Skeletal muscle tissue (tissue), 4 donors: ENCODE results near the gene ZNF598. TPM values are rescaled to one million over a fixed set of nuclear protein-coding genes. Genes with fewer than 3 reads are reported as not detected.
"Not testable (repeated sequence)": the region's sequence is repeated elsewhere in the genome, so short reads cannot be mapped to it uniquely, and the experiment has no call there.

Source experiments
- H3K27ac ChIP-seq: one replicate; pipeline ENCODE4 v1.7.0; 2013; ENCODE audit warnings: mild to moderate bottlenecking, low read depth, low read length, inconsistent platforms
- H3K27me3 ChIP-seq, 3 donors: one replicate each; pipeline ENCODE4 v1.7.0; 2013; ENCODE audit warnings: low read length in 3 of 3; ENCODE audit not compliant: control insufficient read depth in 3 of 3, insufficient read depth in 3 of 3
- H3K36me3 ChIP-seq, 3 donors: one replicate each; pipeline ENCODE4 v1.7.0; 2013; ENCODE audit warnings: low read length in 3 of 3; ENCODE audit not compliant: control insufficient read depth in 3 of 3, insufficient read depth in 3 of 3
- H3K4me1 ChIP-seq, 3 donors: one replicate each; pipeline ENCODE4 v1.7.0; 2013; ENCODE audit warnings: low read length in 3 of 3, mild to moderate bottlenecking in 3 of 3; ENCODE audit not compliant: control insufficient read depth in 3 of 3, insufficient read depth in 3 of 3
- H3K4me3 ChIP-seq, 3 donors: one replicate each; pipeline ENCODE4 v1.7.0; 2013; ENCODE audit warnings: low read length in 3 of 3
- H3K9ac ChIP-seq, 3 donors: one replicate each; pipeline ENCODE4 v1.7.0; 2013; ENCODE audit warnings: low read length in 3 of 3, mild to moderate bottlenecking in 3 of 3, moderate library complexity in 2 of 3, low read depth in 1 of 3
- H3K9me3 ChIP-seq, 3 donors: one replicate each; pipeline ENCODE4 v1.7.0; 2013; ENCODE audit warnings: low read length in 3 of 3; ENCODE audit not compliant: control insufficient read depth in 3 of 3
- total RNA-seq: library from RNA; depleted of rRNA; stranded (reverse); fragments of >200 nt; gene quantifications from one replicate; pipeline ENCODE4 v1.2.3, GENCODE V29; 2014
- donor health status: Osteomylitis.

ZNF598 gene
- total RNA-seq, 1 donor from 2014 or later: 4.7 TPM

DNA sequence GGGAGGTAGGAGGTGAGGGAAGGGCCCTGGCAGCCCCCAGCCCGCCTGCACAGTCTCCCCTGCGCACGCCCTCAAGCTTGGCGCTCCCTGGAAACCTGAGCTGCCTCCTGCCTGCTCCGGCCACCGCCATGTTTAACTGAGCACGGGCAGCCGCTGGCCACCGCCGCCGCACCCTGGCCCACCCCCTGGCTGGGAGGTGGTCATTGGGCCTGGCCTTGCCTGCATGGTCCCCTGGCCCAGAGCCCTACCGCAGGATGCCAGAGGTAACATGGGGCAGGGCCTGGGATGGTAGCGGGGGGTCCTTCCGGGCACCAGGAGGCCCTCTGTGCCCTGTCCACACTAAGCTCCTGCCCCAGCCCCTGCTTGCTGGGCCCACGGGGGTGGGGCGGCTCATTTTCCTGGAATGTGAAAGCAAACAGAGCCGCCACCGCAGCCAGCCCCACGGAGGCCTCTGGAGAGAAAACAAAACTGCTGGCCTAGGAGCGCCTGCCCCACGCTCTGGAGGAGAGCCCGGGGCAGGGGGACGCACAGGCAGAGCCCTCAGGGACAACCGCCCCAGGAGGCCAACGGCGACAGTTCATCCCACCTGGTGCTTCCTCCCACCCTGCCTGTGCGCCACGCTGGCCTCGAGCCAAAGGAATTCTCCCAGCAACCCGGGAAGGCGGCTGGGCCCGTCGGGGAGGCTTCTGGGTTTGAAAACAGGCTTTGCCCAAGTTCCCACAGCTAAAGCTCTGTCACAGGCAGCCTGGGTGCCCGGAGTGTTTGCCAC is 26.0 kb upstream of the ZNF598 start:
- H3K4me3 ChIP-seq: peak overlapping the region; percentile 36 to 56 (median 38)
- H3K9ac ChIP-seq: peak overlapping the region in 2 of 3 donors; percentile 32 to 79
- no peaks in the 10 kb centered on the region for H3K9me3 ChIP-seq
- no peaks in the 10 kb centered on the region for H3K27me3 ChIP-seq
- H3K4me1 ChIP-seq: peaks cover 55 to 69% (median 68%) of the 10 kb centered on the region in 3 donors
- H3K36me3 ChIP-seq: peaks cover 0 to 12% (median 5%) of the 10 kb centered on the region in 3 donors
- peak overlapping the region; percentile 66 for H3K27ac ChIP-seq

DNA sequence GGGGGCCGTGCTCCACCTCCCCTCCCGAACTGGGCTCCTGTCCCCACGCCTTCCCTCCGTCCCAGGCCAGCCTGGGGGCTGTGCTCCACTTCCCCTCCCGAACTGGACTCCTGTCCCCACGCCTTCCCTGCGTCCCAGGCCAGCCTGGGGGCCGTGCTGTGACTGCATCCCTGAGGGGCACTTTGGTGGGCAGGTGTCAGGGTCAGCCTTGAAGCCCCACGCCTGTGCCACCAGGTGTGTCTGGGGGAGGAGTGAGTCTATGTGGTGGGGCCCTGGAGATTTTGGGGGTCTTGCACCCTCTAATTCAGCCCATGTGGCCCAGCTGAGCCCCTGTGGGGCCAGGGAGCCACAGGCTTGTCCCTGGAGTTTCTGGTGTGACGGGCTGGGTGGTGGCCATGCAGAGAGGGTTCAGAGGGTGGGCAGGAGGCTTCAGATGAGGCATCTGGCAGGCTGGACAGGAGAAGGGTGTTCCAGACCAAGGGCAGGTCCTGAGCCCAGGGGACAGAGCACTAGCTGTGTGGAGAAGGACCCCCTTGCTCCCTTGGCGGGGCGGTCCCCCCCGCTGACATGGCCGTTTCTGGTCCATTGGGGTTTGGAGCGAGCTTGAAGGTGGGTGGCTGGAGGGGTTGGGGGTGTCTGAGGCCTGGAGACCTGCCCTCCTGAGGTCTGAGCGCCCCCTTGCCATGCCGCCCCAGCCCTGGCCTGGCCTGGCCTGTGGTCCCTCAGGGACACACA is 25.2 kb upstream of the ZNF598 start:
- Histone ChIP-seq H3K9me3 (no peaks in the 10 kb centered on the region), H3K4me3 (peak overlapping the region; percentile 36 to 56 (median 43)), H3K36me3 (peaks cover 0 to 12% (median 5%) of the 10 kb centered on the region in 3 donors), H3K27me3 (no peaks in the 10 kb centered on the region), H3K4me1 (peaks cover 48 to 63% (median 61%) of the 10 kb centered on the region in 3 donors), H3K9ac (peak overlapping the region; percentile 23 to 79 (median 59)), H3K27ac (peak overlapping the region; percentile 66)

DNA sequence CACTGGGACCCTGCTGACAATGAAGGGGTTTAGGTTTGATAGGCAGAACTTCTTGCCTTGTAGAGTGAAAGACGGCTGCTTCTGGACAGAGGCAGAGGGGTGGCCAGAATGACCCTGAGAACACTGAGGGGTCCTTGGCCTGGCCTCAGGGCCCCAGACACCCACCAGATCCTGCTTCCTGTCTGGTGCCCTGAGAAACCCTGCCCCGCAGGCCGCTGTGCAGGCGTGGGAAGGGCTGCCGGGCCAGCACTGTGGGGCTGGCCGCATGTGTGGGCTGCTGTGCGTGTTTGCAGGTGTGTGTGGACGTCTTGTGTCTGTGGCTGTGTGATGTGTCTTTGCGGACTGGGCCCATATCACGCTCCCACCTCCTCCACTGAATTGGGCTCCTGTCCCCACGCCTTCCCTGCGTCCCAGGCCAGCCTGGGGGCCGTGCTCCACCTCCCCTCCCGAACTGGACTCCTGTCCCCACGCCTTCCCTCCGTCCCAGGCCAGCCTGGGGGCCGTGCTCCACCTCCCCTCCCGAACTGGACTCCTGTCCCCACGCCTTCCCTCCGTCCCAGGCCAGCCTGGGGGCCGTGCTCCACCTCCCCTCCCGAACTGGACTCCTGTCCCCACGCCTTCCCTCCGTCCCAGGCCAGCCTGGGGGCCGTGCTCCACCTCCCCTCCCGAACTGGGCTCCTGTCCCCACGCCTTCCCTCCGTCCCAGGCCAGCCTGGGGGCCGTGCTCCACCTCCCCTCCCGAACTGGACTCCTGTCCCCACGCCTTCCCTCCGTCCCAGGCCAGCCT is 24.5 kb upstream of the ZNF598 start:
- peak overlapping the region; percentile 46 to 61 (median 48) for H3K4me3 ChIP-seq
- H3K4me1 ChIP-seq: peaks cover 42 to 57% (median 56%) of the 10 kb centered on the region in 3 donors
- H3K27ac ChIP-seq: peak overlapping the region; percentile 75
- H3K9me3 ChIP-seq, H3K27me3 ChIP-seq: not testable (repeated sequence)
- peak overlapping the region in 1 of 3 donors; percentile 79 for H3K9ac ChIP-seq
- peaks cover 0 to 12% (median 5%) of the 10 kb centered on the region in 3 donors for H3K36me3 ChIP-seq

DNA sequence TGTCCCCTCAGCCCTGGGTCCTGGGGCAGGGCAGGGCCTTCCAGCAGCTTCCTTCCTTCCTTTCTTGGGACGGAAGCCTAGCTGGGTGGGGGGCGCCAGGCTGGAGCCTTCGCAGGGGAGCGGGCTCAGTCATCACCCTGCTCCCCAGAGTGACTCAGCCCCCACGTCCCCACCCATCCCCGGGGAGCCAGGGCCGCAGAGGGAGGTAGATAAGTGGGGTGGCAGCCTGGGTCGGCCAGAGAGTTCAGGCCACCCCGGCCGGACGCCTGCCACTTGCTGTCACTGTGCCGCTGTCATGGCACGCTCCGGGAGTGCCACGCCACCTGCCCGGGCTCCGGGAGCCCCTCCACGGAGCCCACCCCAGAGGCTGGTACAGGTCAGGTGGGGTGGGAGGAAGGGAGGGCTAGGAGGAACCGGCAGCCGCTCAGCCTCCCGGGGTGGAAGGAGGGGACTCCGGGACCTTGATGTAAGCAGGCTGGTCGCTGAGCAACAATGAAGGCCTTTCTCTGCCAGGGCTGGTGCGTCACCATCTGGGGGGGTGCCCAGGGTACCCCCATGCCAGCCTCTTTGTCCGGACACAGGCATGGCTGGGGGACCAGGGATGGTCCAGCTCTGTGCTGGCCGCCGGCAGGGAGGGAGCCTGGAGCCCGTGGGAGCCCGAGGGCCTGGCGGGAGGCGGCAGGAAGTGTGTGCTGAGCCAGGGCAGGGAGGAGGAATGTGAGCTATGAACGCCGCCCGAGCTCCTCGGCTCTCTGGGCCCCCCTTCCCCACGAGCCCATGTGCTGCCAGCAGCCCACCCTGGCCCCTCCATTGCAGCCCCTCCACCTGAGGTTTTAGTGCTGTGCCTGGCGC is 23.7 kb upstream of the ZNF598 start:
- Histone ChIP-seq H3K9me3 (no peaks in the 10 kb centered on the region), H3K4me3 (peak overlapping the region; percentile 46 to 61 (median 48)), H3K27me3 (no peaks in the 10 kb centered on the region), H3K9ac (peak overlapping the region in 2 of 3 donors; percentile 23 to 79), H3K4me1 (peaks cover 40 to 55% (median 52%) of the 10 kb centered on the region in 3 donors), H3K36me3 (peaks cover 0 to 12% (median 5%) of the 10 kb centered on the region in 3 donors), H3K27ac (peak overlapping the region; percentile 75)

DNA sequence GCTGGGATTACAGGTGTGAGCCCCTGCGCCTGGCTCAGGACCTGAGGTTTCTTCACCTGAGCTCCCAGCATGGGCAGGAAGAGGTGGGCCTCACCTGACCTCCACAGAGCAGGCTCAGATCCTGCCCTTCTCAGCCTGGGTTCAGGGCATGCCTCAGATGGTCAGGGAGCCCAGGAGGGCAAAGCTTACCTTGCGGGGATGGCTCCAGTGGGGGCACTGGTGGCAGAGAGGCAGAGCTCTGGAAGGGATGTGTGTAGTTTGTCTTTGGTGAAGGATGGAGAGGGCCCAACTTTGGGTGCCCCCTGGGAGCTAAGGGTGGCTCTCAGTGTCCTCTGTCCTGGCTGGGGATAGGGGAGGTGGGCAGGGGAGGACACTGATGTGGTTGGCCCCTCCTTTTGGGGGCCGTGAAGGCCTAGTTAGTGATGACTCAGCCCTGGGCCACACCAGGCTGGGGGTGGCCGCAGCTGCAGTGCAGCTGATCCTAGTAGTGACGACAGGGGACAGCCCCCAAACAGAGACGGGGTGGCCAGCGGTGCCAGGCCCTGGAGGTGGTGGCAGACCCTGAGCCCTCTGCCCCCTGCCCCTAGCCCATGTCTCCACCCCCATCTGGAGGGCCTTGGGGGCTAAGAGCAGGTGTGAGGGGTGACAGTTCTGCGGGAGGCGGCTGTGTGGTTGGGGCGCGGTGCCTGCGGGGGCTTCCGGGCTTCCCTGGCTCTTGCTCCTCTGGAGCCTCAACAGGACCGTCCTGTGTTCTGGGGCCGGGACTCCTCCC is 22.9 kb upstream of the ZNF598 start:
- H3K9ac ChIP-seq: peak overlapping the region in 2 of 3 donors; percentile 23 to 79
- peaks cover 0 to 10% (median 4%) of the 10 kb centered on the region in 3 donors for H3K36me3 ChIP-seq
- H3K27me3 ChIP-seq: peaks cover 0 to 4% (median 0%) of the 10 kb centered on the region in 3 donors
- peak overlapping the region; percentile 75 for H3K27ac ChIP-seq
- H3K4me1 ChIP-seq: peaks cover 38 to 58% (median 55%) of the 10 kb centered on the region in 3 donors
- H3K9me3 ChIP-seq: no peaks in the 10 kb centered on the region
- peak overlapping the region in 2 of 3 donors; percentile 46 to 52 for H3K4me3 ChIP-seq

DNA sequence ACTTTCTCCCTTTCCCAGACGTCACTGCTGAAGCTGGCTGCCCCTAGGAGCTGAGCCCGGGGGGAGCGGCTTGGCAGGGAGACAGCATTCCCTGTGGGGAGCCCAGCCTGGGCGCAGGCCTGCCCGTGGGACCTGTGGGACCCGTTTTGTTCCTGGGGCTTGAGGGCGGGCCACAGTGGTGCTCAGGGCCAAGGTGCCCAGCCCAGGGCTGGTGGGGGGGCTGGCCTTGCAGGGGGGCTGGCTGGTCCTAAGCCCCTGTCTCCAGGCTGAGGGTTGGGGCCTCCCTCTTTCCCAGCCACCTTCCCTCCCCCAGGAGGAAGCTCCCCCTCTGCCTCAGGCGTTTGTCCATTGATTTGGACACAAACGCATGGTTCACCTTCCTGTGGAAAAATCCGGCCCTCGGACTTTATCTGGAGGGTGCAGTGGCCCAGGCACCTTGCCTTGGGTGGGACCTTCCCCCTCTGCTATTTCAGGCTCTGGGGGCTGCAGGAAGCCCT is 21.5 kb upstream of the ZNF598 start:
- Histone ChIP-seq H3K4me1 (peaks cover 35 to 51% (median 48%) of the 10 kb centered on the region in 3 donors), H3K27ac (peak overlapping the region; percentile 7), H3K9ac (peak overlapping the region in 1 of 3 donors; percentile 50), H3K4me3 (no peak overlapping the region), H3K9me3 (no peaks in the 10 kb centered on the region), H3K36me3 (peaks cover 0 to 3% (median 0%) of the 10 kb centered on the region in 3 donors), H3K27me3 (peaks cover 0 to 6% (median 0%) of the 10 kb centered on the region in 3 donors)

DNA sequence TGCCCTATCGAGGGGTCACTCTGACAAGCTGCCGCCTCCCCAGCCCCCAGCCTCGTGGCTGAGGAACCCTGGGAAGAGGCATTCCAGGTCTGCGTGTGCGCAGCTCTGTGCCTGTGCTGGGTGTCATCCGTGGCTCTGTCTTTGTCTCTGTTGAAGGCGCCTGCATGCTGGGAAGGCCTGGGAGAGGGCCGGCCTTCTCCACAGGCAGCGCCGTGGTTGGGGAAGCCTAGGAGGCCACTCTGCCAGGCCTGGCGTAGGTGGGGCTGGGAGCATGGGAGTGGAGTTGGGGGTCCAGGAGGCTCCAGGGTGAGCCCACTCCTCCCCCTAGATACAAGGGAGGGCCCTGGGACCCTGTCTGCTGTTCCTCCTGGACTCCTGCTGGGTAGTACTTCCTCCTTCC is 20.4 kb upstream of the ZNF598 start:
- H3K9ac ChIP-seq: peak overlapping the region in 1 of 3 donors; percentile 64
- H3K4me3 ChIP-seq: peak overlapping the region in 2 of 3 donors; percentile 23 to 56
- H3K4me1 ChIP-seq: peaks cover 34 to 47% (median 43%) of the 10 kb centered on the region in 3 donors
- no peak overlapping the region for H3K27ac ChIP-seq
- H3K9me3 ChIP-seq: no peaks in the 10 kb centered on the region
- H3K36me3 ChIP-seq: peaks cover 0 to 3% (median 0%) of the 10 kb centered on the region in 3 donors
- H3K27me3 ChIP-seq: peaks cover 0 to 6% (median 0%) of the 10 kb centered on the region in 3 donors

DNA sequence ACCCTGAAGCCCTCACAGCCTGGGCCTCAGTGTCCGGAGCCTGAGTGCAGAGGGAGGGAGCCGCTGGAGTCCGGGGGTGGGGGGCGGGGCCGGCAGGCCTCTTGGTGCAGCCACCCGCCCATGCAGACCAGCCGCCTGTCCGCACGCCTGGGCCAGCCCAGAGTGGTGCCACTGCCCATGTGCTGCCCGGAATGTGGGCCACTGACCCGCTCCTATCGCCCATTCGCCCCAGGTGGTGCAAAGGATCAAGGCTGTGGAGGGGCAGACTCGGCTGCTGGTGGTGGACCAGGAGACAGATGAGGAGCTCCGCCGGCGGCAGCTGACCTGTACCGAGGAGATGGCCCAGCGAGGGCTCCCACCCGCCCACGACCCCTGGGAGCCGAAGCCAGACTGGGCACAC is 19.7 kb upstream of the ZNF598 start:
- Histone ChIP-seq H3K9me3 (no peaks in the 10 kb centered on the region), H3K27ac (no peak overlapping the region), H3K9ac (peak overlapping the region in 1 of 3 donors; percentile 78), H3K4me3 (peak overlapping the region in 2 of 3 donors; percentile 23 to 85), H3K27me3 (peaks cover 0 to 6% (median 0%) of the 10 kb centered on the region in 3 donors), H3K36me3 (peaks cover 0 to 3% (median 0%) of the 10 kb centered on the region in 3 donors), H3K4me1 (peaks cover 29 to 42% (median 41%) of the 10 kb centered on the region in 3 donors)
